Measurements from ENCODE around the gene ZSCAN20.

DNA sequence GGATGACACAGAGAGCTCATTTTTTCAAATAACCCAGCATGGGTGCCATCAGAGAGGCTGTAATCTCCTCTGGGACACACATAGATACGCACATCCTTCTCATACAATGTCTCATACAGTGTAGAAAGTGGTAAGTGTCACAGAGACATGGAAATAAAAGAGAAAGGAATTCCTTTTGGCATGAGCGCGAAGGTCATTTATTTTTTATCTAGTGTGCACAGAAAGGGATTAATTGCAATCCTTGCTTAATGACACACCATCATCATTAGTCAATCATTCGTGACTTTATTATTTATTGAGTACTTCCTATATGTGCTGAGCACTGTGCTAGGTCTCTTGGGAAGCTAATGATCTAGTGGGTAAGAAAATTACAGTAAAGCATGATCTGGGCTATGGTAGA lies 5.0 kb downstream of the ZSCAN20 start:
- TF ChIP-seq, protein P1, sequence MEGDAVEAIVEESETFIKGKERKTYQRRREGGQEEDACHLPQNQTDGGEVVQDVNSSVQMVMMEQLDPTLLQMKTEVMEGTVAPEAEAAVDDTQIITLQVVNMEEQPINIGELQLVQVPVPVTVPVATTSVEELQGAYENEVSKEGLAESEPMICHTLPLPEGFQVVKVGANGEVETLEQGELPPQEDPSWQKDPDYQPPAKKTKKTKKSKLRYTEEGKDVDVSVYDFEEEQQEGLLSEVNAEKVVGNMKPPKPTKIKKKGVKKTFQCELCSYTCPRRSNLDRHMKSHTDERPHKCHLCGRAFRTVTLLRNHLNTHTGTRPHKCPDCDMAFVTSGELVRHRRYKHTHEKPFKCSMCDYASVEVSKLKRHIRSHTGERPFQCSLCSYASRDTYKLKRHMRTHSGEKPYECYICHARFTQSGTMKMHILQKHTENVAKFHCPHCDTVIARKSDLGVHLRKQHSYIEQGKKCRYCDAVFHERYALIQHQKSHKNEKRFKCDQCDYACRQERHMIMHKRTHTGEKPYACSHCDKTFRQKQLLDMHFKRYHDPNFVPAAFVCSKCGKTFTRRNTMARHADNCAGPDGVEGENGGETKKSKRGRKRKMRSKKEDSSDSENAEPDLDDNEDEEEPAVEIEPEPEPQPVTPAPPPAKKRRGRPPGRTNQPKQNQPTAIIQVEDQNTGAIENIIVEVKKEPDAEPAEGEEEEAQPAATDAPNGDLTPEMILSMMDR (optimal IDR thresholded peaks at IDR 0.05 in 1 of 3, IDR thresholded peaks at IDR 0.05 in 1 of 3, conservative IDR thresholded peaks at IDR 0.05 in 1 of 3; ENCODE audit: extremely low read depth in 1 of 3, insufficient read depth in 2 of 3, low read length in 3 of 3), result no peak
- no peak for TF ChIP-seq EZH2 (IDR thresholded peaks at IDR 0.05; ENCODE audit: low read length)

Data from keratinocyte (primary cell).